Neural progenitor cell (in vitro differentiated cells): ENCODE measurements around the gene RASGEF1B. TPM values are rescaled to one million over a fixed set of nuclear protein-coding genes. Genes with fewer than 3 reads are reported as not detected.

Experiments used
- DNase-seq: peaks from one replicate; pipeline ENCODE4 v3.0.0-alpha.2; 2016; ENCODE audit warnings: low spot score
- H2AFZ ChIP-seq: fragments of 200-600 bp; sonication (generic); replicated peaks from 2 replicates; pipeline ENCODE4 v1.6.1; 2016; ENCODE audit warnings: antibody characterized with exemption
- H3F3A ChIP-seq: fragments of 200-600 bp; sonication (generic); 2 replicates; pipeline ENCODE4 v1.6.1; 2016; ENCODE audit warnings: antibody characterized with exemption, low read depth
- H3K27ac ChIP-seq: fragments of 200-600 bp; sonication (generic); 2 replicates; pipeline ENCODE4 v1.5.1; 2016; ENCODE audit warnings: mild to moderate bottlenecking
- H3K27me3 ChIP-seq: fragments of 200-600 bp; sonication (generic); 2 replicates; pipeline ENCODE4 v1.6.1; 2016; ENCODE audit warnings: mild to moderate bottlenecking, moderate library complexity
- H3K36me3 ChIP-seq: fragments of 200-600 bp; sonication (generic); 2 replicates; pipeline ENCODE4 v1.5.1; 2016
- H3K4me1 ChIP-seq: fragments of 200-600 bp; sonication (generic); 2 replicates; pipeline ENCODE4 v1.6.1; 2016; ENCODE audit warnings: mixed run types
- H3K4me2 ChIP-seq: fragments of 200-600 bp; sonication (generic); 2 replicates; pipeline ENCODE4 v1.6.1; 2016
- H3K4me3 ChIP-seq: fragments of 200-600 bp; sonication (generic); 2 replicates; pipeline ENCODE4 v1.5.1; 2016
- H3K79me2 ChIP-seq: fragments of 200-600 bp; sonication (generic); 2 replicates; pipeline ENCODE4 v1.6.1; 2016; ENCODE audit warnings: low read depth
- H3K9ac ChIP-seq: fragments of 200-600 bp; sonication (generic); 2 replicates; pipeline ENCODE4 v1.6.1; 2016
- H3K9me3 ChIP-seq: fragments of 200-600 bp; sonication (generic); 2 replicates; pipeline ENCODE4 v1.5.1; 2016; ENCODE audit warnings: low read depth
- H4K20me1 ChIP-seq: fragments of 200-600 bp; sonication (generic); 2 replicates; pipeline ENCODE4 v1.6.1; 2016; ENCODE audit warnings: low read depth
- H3K27ac Mint-ChIP-seq: 3 replicates; pipeline ENCODE4 v1.8.0; 2021; ENCODE audit warnings: mixed read lengths
- H3K27me3 Mint-ChIP-seq: 2 replicates; pipeline ENCODE4 v1.8.0; 2022; ENCODE audit warnings: low read depth, mild to moderate bottlenecking, inconsistent platforms, moderate library complexity, mixed read lengths; ENCODE audit not compliant: insufficient read depth
- H3K36me3 Mint-ChIP-seq: 3 replicates; pipeline ENCODE4 v1.8.0; 2021; ENCODE audit warnings: mixed read lengths
- H3K4me1 Mint-ChIP-seq: 3 replicates; pipeline ENCODE4 v1.8.0; 2021; ENCODE audit warnings: mixed read lengths
- H3K4me3 Mint-ChIP-seq: 3 replicates; pipeline ENCODE4 v1.8.0; 2021; ENCODE audit warnings: mild to moderate bottlenecking, moderate library complexity, mixed read lengths
- H3K9me3 Mint-ChIP-seq: 3 replicates; pipeline ENCODE4 v1.8.0; 2020; ENCODE audit warnings: mixed read lengths
- EZH2 ChIP-seq: fragments of 200-600 bp; sonication (generic); IDR thresholded peaks from 2 replicates; pipeline ENCODE4 v1.6.1; 2017; ENCODE audit warnings: antibody characterized with exemption, mild to moderate bottlenecking, moderate library complexity
- EZH2phosphoT487 ChIP-seq: fragments of 200-600 bp; sonication (generic); IDR thresholded peaks from 2 replicates; pipeline ENCODE4 v1.6.1; 2017; ENCODE audit warnings: antibody characterized with exemption
- total RNA-seq: library from RNA; depleted of rRNA; stranded (reverse); fragments of >200 nt; gene quantifications from 2 replicates; pipeline ENCODE4 v1.2.3, GENCODE V29; 2015; ENCODE audit warnings: low replicate concordance
- TF ChIP-seq, protein P1 (sequence below): fragments of 200-600 bp; sonication (generic); IDR thresholded peaks from 2 replicates; pipeline ENCODE4 v1.5.1; 2017; ENCODE audit warnings: antibody characterized with exemption, mild to moderate bottlenecking

Gene RASGEF1B
- total RNA-seq, 1 donor from 2014 or later: 9.4 TPM

GRCh38 chr4:81469781-81470455 is 1.8 kb downstream of the RASGEF1B start:
- H3K4me1 ChIP-seq: peaks cover 20% of the 10 kb centered on the region
- Mint-ChIP-seq H3K4me1 (peaks cover 39% of the 10 kb centered on the region), H3K36me3 (no peaks in the 10 kb centered on the region), H3K4me3 (peak overlapping the region; percentile 93), H3K27me3 (peaks cover 8% of the 10 kb centered on the region), H3K27ac (no peak overlapping the region), H3K9me3 (no peaks in the 10 kb centered on the region)
- H3K27me3 ChIP-seq: peaks cover 26% of the 10 kb centered on the region
- H3K36me3 ChIP-seq: no peaks in the 10 kb centered on the region
- no peak overlapping the region for H3K9ac ChIP-seq
- no peaks in the 10 kb centered on the region for H3K79me2 ChIP-seq
- peak overlapping the region; percentile 94 for H3K4me2 ChIP-seq
- H3K9me3 ChIP-seq: no peaks in the 10 kb centered on the region
- peak overlapping the region; percentile 85 for H3K4me3 ChIP-seq
- no peaks in the 10 kb centered on the region for H4K20me1 ChIP-seq
- TF ChIP-seq EZH2 (no peak), EZH2phosphoT487 (no peak)
- TF ChIP-seq, protein P1, sequence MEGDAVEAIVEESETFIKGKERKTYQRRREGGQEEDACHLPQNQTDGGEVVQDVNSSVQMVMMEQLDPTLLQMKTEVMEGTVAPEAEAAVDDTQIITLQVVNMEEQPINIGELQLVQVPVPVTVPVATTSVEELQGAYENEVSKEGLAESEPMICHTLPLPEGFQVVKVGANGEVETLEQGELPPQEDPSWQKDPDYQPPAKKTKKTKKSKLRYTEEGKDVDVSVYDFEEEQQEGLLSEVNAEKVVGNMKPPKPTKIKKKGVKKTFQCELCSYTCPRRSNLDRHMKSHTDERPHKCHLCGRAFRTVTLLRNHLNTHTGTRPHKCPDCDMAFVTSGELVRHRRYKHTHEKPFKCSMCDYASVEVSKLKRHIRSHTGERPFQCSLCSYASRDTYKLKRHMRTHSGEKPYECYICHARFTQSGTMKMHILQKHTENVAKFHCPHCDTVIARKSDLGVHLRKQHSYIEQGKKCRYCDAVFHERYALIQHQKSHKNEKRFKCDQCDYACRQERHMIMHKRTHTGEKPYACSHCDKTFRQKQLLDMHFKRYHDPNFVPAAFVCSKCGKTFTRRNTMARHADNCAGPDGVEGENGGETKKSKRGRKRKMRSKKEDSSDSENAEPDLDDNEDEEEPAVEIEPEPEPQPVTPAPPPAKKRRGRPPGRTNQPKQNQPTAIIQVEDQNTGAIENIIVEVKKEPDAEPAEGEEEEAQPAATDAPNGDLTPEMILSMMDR: no peak
- no peak for DNase-seq
- no peak overlapping the region for H3K27ac ChIP-seq
- no peak overlapping the region for H2AFZ ChIP-seq
- peaks cover 21% of the 10 kb centered on the region for H3F3A ChIP-seq

DNA sequence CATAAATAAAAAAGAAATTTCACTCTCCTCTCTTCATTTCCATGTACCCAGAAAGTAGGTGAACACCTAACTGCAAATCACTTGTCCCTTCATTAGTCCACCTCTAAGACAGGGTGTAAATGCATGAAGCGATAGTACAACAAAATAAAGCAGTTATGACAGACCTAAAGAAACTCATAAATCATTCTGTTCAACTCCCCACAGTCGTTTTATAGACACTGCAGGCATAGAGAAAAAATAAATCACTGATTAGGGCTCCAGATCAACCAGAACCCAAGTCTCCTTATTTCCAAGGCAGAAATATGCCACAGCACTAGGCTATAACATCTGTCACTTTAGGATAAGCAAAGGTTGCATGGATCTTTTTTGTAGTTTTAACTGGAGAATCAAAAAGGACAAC is 3.0 kb downstream of the RASGEF1B start:
- Histone ChIP-seq H4K20me1 (no peaks in the 10 kb centered on the region), H3K79me2 (no peaks in the 10 kb centered on the region), H3K27me3 (peaks cover 26% of the 10 kb centered on the region), H2AFZ (no peak overlapping the region), H3F3A (peaks cover 15% of the 10 kb centered on the region), H3K4me2 (no peak overlapping the region), H3K4me3 (no peak overlapping the region), H3K36me3 (no peaks in the 10 kb centered on the region), H3K4me1 (peaks cover 16% of the 10 kb centered on the region), H3K27ac (no peak overlapping the region), H3K9ac (no peak overlapping the region), H3K9me3 (no peaks in the 10 kb centered on the region)
- H3K27me3 Mint-ChIP-seq: peaks cover 10% of the 10 kb centered on the region
- no peak for TF ChIP-seq EZH2
- TF ChIP-seq, protein P1: no peak
- TF ChIP-seq EZH2phosphoT487: no peak
- no peaks in the 10 kb centered on the region for H3K9me3 Mint-ChIP-seq
- no peak for DNase-seq
- H3K36me3 Mint-ChIP-seq: no peaks in the 10 kb centered on the region
- peaks cover 42% of the 10 kb centered on the region for H3K4me1 Mint-ChIP-seq
- no peak overlapping the region for H3K4me3 Mint-ChIP-seq
- no peak overlapping the region for H3K27ac Mint-ChIP-seq

- Mint-ChIP-seq H3K36me3 (no peaks in the 10 kb centered on the region), H3K9me3 (no peaks in the 10 kb centered on the region), H3K4me3 (no peak overlapping the region), H3K27ac (no peak overlapping the region), H3K27me3 (peaks cover 10% of the 10 kb centered on the region), H3K4me1 (peaks cover 38% of the 10 kb centered on the region)
- Histone ChIP-seq H3K27ac (no peak overlapping the region), H3K4me3 (no peak overlapping the region), H3K4me2 (no peak overlapping the region), H3F3A (peaks cover 5% of the 10 kb centered on the region), H4K20me1 (no peaks in the 10 kb centered on the region), H3K36me3 (no peaks in the 10 kb centered on the region), H3K79me2 (peaks cover 3% of the 10 kb centered on the region), H3K27me3 (peaks cover 26% of the 10 kb centered on the region), H3K4me1 (peaks cover 16% of the 10 kb centered on the region), H3K9ac (no peak overlapping the region), H2AFZ (no peak overlapping the region), H3K9me3 (no peaks in the 10 kb centered on the region)
- DNase-seq: no peak
- no peak for TF ChIP-seq EZH2phosphoT487
- TF ChIP-seq, protein P1: no peak
- no peak for TF ChIP-seq EZH2
These were observed 4.1 kb downstream of the RASGEF1B start for GRCh38 chr4:81467672-81467964.
